HG02884 (cell line): ENCODE data around the gene BRCA1.
"Not testable (repeated sequence)": the region's sequence is repeated elsewhere in the genome, so short reads cannot be mapped to it uniquely, and the experiment has no call there.

Source experiments
- ATAC-seq: cut with Tn5 transposase; IDR thresholded peaks from one replicate; pipeline ENCODE4 v1.9.1; 2021; ENCODE audit warnings: mild to moderate bottlenecking, moderate library complexity; ENCODE audit not compliant: unreplicated experiment

BRCA1 gene

DNA sequence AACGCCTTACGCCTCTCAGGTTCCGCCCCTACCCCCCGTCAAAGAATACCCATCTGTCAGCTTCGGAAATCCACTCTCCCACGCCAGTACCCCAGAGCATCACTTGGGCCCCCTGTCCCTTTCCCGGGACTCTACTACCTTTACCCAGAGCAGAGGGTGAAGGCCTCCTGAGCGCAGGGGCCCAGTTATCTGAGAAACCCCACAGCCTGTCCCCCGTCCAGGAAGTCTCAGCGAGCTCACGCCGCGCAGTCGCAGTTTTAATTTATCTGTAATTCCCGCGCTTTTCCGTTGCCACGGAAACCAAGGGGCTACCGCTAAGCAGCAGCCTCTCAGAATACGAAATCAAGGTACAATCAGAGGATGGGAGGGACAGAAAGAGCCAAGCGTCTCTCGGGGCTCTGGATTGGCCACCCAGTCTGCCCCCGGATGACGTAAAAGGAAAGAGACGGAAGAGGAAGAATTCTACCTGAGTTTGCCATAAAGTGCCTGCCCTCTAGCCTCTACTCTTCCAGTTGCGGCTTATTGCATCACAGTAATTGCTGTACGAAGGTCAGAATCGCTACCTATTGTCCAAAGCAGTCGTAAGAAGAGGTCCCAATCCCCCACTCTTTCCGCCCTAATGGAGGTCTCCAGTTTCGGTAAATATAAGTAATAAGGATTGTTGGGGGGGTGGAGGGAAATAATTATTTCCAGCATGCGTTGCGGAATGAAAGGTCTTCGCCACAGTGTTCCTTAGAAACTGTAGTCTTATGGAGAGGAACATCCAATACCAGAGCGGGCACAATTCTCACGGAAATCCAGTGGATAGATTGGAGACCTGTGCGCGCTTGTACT is at the start of gene BRCA1:
Gene BRCA1 (minus strand): TSS at position 232 of the 834 bp plus-strand sequence. CDS start 1,268 bp downstream, outside the sequence.
- ATAC-seq = peak; percentile 90

DNA sequence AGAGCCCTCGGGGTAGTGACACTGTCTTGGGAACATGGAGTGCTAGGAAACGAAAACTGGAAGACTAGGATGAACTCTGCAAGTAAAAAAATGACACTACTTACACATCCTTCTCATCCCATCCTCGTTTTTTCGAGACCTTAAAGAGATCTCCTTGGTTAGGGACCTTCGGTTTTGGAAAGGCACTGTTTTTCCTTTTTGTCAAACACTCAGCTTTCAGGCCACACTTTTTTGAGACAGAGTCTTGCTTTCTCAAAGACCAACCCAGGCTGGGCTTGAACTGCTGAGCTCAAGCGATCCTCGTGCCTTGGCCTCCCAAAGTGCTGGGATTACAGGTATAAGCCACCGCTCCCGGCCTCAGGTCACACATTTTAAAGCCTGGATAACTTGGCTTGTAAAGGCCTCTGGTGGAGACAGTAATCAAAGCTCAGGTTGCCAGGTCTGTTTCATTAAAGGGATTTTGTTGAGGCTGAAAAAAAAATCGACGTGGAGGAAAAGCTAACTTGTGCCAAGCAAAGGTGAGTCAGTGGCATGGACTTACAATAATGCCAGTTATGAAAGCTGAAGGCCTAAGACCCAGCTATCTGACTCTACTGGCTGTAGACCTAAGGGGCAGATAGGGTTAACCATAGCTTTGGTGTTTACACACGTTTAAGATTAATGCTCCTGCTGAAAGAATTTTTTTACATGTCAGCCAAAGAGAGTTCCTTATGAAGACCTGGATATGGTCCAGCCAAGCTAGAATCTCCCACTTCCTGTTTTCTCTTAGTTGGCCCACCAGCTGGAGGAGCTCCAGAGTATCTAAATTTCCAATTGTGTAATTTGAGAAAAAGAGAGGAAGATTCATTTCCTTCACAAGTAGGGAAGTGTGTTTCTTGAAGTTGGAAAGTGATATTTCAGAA is 46.7 kb upstream of the BRCA1 start:
- ATAC-seq = no peak

DNA sequence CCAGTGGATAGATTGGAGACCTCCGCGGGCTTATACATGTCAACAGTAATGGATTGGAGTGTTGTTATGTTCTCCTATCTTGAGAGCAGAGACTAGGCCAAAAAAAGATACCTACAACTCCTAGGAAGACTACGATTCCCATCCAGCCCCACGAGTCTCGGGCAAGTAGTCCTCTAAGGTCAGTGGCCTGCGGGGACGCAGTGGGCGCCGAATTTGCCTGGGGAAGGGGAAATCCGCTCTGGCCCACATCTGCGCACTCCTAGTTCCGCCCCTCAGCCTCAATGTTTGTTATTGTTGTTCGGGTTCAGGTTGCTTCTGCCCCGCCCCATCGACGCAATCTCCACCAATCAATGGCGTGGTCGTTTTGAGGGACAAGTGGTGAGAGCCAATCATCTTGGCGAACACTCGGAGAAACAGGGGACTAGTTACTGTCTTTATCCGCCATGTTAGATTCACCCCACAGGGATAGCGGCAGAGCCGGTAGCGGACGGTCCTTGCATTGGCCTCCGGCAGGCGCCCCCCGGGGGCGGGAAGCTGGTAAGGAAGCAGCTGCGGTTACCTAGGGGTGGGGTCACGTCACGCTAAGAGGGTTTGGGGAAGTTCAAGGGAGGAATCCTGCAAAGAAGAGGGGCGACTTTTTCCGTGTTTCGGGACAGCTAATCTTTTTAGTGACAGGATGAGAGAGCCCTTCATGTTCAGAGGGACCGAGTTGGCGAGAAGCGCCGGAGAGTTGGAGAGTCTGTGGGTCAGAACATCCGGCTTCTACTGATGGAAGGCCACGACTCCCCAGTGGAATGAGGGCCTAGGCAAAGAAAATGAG is 45.8 kb upstream of the BRCA1 start, which contains the start of gene NBR1:
Gene NBR1 (plus strand): TSS at position 449 of the 820 bp plus-strand sequence. CDS start 4,586 bp downstream, outside the sequence.
- ATAC-seq = peak; percentile 75

DNA sequence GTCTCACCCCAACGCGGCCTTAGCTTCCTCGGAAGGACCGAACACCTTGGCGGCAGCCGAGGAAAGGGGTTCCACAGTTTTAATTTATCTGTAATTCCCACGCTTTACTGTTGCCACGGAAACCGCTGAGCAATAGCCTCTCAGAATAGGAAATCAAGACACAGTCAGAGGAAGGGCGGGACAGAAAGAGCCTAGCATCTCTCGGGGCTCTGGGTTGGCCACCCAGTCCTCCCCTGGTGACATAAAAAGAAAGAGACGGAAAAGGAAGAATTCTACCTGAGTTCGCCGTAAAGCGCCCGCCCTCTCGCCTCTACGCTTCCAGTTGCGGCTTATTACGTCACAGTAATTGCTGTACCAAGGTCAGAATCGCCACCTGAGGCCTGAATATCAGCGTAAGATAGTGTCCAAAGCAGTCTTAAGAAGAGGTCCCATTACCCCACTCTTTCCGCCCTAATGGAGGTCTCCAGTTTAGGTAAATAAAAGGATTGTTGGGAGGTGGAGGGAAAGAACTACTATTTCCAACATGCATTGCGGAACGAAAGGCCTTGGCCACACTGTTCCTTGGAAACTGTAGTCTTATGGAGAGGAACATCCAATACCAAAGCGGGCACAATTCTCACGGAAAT is 45.1 kb upstream of the BRCA1 start:
- peak; percentile 64 for ATAC-seq

DNA sequence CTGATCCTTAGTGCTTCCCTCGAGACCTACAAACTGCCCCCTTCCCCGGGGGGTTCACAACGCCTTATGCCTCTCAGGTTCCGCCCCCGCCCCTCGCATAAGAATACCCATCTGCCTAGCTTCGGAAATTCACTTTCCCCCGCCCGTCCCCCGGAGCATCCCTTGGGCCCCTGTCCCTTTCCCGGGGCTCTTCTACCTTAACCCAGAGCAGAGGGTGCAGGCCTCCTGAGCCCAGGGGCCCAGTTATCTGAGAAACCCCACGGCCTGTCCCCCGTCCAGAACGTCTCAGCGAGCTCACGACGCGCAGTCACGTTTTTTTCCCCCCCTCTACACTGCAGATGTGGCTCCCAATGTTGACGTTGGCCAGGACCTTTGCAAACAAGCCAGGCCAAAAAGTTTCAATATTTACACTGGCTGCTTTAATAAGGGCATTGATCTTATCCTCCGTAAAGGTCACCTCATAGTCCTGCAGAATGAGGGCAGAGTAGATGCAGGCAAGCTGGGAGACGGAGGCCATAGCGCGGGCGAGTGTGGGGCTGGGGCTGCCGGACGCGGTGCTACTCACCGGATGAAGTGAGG is 44.5 kb upstream of the BRCA1 start:
- ATAC-seq = peak; percentile 7

DNA sequence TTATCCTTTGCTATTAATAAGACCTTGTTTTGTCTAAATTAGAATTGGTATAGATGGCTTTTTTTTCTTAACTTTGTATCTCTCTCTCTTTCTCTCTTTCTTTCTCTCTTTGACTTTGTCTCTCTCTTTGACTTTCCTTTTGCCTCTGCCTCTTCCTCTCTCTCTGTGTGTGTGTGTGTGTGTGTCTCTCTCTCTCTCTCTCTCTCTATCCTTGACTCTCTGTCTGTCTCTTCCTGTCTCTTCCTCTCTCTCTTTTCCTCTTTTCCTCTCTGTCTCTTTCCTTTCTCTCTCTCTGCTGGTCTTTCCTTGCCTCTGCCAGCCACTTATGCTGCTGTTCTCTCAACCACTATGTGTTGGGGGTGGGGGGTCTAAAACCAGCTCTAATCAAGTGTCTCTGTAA is 40.8 kb upstream of the BRCA1 start:
- ATAC-seq = not testable (repeated sequence)

DNA sequence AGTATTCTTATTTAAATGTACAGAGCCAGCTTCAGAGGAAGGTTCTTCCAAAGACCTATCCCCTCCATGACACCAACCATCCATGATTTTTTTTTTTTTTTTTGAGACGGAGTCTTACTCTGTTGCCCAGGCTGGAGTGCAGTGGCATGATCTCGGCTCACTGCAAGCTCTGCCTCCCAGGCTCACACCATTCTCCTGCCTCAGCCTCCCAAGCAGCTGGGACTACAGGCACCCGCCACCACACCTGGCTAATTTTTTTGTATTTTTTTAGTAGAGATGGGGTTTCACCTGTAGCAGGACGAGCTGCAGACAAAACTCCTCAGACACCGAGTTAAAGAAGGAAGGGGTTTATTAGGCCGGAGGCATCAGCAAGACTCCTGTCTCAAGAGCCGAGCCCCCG is 34.8 kb upstream of the BRCA1 start:
- ATAC-seq = not testable (repeated sequence)

DNA sequence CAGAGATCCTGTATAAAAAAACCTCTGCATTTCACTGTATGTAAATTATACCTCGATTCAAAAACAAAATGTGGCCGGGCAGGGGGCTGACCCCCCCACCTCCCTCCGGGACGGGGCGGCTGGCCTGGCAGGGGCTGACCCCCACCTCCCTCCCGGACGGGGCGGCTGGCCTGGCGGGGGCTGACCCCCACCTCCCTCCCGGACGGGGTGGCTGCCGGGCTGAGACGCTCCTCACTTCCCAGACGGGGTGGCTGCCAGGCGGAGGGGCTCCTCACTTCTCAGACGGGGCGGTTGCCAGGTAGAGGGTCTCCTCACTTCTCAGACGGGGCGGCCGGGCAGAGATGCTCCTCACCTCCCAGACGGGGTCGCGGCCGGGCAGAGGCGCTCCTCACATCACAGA is 34.1 kb upstream of the BRCA1 start:
- ATAC-seq = not testable (repeated sequence)

DNA sequence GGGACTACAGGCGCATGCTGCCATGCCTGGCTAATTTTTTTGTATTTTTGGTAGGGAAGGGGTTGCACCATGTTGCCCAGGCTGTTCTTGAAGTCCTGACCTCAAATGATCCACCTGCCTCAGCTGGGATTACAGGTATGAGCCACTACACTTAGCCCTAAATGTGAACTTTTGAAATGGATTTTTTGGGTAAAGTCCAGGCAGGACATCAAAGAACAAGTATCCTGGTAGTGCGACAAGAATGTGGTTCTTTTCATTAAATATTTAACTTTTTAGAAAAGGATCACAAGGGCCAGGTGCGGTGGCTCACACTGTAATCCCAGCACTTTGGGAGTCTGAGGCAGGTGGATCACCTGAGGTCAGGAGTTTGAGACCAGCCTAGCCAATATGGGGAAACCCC is 30.5 kb upstream of the BRCA1 start:
- ATAC-seq = no peak

DNA sequence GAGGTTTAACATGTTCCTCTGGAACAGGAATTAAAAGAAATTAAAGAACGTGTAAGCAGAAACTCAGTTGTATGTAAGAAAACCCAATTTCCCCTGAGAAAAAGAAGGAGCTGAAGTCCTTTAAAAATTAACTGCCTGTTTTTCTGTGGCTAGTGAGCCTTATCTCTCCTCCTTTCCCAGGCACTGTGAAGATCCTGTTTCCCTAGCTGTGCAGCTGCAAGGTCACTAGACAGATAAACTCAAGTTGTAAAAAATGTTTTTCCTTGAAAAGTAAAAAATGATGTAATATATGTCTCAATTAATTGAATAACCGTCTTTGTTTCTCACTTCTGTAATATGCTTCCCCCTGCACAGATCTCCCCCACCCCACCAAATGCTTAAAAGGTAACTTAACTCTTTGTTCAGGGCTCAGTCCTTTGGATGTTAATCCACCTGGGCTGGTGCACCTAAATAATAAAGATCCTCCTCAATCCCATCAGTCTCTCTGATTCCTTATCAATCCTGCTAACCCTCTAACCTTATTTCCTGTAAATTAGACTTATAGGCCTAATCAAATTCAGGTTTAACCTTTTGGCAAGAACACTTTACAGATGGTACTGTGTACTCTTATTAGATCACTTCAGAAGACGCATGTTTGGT is 28.2 kb upstream of the BRCA1 start:
- not testable (repeated sequence) for ATAC-seq

DNA sequence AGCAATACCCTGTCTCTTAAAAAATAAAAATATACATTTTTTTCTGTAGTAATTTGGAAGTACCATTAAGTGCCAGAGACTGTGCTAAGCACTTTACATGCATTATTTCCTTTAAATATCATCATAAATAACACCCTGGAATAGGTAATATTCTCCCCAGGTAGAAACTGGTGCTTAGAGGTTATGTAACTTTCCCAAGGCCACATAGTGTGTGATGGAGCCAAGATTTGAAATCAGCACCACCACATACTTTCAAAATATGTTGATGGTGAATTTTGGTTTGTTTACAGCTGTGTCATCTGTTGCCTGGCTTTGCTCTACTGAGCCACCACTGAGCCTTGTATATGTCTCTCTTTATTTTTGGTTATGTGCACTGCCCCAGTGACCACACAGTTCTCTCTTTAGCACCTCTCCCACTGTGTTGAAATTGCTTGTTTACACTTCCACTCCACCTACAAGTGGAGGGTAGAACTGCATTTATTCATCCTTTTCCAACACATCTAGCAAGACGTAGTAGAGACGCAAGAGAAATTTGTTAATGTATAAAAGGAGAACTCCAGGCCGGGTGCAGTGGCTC is 26.8 kb upstream of the BRCA1 start:
- ATAC-seq = no peak

DNA sequence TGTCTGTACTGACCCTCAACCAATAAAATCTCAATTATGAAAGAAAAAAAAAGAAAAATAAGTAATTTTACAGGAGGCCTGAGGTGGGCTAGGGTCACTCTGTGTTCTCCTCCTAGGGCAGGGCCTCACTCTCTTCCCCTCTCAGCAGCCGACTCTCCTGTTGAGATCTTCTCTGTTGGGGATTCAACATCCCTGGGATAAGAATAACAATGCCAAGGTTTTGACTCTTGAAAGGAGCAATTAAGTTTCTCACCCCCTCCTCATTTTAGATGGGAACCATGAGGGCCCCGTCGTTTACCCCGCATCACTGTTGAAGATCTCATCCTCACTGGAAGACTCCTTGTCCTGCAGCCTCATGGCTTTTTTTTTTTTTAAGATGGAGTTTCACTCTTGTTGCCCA is 21.5 kb upstream of the BRCA1 start:
- no peak for ATAC-seq

DNA sequence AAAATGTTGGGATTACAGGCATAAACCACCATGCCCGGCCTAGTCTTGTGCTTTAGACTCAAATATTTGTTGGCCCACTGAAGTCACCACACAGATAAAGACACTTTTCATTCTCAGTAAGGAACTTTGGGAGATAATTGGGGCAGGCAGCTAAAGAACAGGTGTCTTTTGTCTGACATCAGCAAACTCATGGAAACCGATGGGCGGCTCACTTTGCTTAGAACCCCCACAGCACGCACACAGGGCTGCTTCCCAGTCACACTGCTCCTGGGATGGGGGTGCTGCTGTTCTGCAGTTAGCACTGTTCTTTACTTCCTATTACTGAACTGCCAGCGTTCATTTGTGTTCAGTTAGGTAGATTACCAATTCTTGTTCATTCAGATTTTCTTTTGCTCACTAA is 18.0 kb upstream of the BRCA1 start:
- no peak for ATAC-seq

DNA sequence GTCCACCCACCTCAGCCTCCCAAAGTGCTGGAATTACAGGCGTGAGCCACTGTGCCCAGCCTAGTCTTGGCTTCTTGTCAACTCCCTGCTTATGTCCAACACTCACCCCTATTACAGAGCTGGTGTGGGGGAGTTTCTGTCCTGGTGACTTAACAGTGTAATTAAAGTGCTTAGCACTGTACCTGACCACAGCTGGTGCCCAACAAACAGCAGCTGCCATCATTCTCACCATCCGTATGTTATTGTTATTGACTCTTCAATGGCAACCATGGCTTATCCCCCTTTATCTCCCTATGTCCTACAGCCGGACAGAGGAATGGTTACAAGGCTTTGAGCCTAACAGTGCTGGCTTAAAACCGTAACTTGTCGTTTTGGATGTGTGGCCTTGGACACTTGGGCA is 17.0 kb upstream of the BRCA1 start:
- no peak for ATAC-seq

DNA sequence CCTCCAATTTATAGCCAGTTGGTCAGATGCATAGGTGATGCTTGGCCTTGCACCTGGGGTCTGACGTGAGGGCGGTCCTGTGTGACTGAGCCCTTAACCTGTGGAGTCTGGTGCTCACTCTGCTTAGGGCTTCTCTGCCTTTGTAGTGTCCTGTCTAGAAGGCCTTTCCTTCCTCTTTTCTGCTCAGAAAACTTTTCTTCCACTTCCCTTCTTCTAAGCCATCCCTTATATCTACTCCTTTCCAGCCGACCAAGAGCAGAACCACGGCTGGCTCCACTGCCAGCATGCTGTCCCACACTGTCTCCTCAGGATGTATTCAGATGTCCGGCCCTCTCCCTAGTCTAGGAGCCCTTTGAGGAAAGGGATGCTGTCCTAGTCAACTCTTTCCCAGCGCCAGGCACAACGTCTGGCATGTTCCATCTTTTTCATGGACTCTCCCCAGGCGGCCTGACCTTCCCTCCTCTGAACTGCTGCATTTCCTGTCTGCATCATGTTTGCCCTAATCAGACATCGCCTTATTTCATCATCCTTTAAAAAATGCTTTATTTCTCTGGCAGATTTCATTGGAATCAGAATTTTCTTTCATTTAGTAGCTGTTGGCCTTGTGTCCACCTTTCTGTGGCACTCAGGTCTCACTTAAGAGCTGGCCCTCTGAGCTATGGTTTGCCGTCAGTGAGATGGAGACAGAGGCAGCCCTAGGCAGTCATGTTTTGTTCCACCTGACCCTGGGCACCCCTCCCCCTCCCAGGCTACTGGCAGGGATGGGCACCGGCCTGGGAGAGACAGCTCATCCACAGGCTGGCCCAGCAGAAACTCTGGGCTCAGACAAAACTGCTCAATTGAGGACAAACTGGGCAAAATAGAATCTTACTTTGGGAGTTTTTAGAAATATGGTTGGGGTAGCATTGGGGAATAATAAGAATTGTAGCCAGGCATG is 15.5 kb upstream of the BRCA1 start:
- ATAC-seq = no peak

DNA sequence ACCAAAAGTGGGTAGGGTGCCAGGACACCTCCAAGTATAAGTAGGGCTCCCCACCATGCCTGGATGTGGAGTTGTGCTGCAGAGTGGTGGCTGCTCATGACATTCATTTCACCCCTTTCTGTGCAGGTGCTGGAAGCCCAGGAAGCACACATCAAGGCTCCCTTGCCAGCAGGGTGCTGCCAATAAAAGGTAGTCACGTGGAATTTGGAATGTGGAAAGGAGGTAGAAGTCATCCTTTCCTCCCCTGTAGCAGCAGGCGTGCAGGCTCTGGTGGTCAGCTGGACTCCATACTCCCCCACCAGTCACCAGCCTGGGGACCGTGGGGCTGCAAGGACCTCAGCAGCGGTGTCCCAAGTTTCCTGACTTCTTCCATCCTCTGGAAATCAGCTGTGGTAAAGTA is 13.4 kb upstream of the BRCA1 start:
- ATAC-seq = not testable (repeated sequence)

DNA sequence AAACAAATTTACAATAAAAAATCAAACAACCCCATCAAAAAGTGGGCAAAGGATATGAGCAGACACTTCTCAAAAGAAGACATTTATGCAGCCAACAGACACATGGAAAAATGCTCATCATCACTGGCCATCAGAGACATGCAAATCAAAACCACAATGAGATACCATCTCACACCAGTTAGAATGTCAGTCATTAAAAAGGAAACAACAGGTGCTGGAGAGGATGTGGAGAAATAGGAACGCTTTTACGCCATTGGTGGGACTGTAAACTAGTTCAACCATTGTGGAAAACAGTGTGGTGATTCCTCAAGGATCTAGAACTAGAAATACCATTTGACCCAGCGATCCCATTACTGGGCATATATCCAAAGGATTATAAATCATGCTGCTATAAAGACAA is 11.4 kb upstream of the BRCA1 start:
- ATAC-seq = not testable (repeated sequence)

DNA sequence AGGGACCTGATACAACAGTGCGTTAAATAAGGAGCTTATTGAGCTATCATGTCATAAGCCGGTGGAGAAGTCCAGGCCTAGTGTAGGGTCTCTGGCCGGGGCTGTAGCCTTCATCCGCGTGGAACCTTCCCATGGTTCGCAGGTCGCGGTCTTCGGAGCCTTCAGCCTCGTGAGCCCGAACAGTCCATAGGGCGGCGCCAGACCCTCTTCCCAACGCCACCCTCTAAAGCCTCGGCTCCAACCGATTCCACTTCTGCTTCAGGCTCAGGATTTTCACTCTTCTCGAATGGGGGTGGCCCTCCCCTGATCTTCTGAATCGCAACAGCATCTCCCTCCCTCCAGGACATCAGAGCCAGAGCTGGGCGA is 10.3 kb upstream of the BRCA1 start:
- no peak for ATAC-seq
